GM13976 (cell line): ENCODE data around the gene F5.

Source experiments
- DNase-seq: peaks from one replicate; pipeline ENCODE4 v3.0.0; 2012; ENCODE audit warnings: low spot score
- CTCF ChIP-seq: IDR thresholded peaks from 2 replicates; pipeline ENCODE4 v1.5.1; 2012; ENCODE audit warnings: borderline replicate concordance, mild to moderate bottlenecking; ENCODE audit not compliant: insufficient read depth; ENCODE audit errors: extremely low read depth, missing control alignments, control extremely low read depth
- in situ Hi-C: fragments of 300-500 bp; cut with MboI; formaldehyde crosslinking; loops from one replicate; pipeline ENCODE4 v1.12.0; 2022; ENCODE audit warnings: low sequenced_read_pairs, mixed read lengths, inconsistent platforms; ENCODE audit not compliant: unreplicated experiment

The F5 gene

DNA sequence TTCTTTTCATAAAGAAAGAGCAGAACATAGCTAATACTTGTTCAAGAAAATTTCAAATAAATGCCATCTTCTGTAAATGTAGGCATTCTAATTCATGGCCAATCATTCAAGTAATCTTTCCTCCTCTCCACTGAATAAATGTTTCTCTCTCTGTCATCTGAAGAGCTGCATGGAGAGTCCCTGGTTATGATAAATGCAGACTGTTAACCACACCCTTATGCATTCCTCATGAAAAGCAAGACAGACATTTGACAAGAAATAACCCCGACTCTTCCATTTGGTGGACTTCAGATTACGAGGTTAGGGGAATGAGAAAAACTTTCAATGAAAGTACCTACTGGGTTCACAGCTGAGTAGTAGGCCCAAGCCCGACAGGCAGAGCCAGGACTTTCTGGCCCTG is 55.8 kb downstream of the F5 start:
- TF ChIP-seq CTCF: no peak
- in situ Hi-C loops: no loop called here
- DNase-seq: no peak

- in situ Hi-C loops: no loop called here
- DNase-seq: no peak
- no peak for TF ChIP-seq CTCF
Measured at GRCh38 chr1:169529068-169529642, 57.1 kb downstream of the F5 start.

DNA sequence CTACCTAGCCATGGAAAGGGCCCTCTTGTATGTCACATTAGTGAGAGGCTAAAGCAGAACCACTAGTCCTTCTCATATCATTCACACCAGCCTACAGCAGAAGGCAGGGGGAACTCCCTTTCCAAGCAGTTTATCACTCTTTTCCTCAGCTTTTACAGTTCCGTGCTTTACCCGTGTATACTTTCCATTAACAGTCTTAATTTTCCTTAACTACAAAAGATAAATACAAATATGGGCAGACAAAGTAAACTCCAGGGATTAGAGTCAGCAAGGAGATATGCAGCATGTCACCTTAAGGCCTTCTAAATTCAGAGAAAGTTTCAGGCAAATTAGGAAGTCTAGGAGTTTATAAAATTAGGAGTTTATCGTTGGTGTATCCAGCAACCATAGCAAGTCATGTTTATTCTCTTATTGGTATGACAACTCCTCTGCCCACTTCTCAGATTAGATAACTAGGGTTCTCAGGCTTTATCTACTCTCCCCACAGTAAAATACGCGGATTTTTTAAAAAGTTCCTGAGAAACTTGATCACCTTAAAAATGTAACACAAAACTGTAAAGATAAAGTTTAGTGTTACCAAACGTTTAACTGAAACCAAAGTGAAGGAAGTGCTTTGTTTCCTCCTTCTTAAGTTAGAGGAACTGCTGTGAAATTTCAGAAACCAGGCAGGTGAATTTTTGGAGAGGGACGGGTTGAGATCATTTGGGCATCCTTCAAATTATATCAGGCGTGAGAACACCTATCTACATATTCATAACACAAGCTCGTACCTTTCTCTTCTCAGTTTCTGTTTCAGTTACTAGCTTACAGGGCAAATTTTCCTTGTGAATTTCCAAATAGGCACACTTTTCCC is 57.8 kb downstream of the F5 start:
- in situ Hi-C loops: no loop called here
- TF ChIP-seq CTCF: no peak
- no peak for DNase-seq

DNA sequence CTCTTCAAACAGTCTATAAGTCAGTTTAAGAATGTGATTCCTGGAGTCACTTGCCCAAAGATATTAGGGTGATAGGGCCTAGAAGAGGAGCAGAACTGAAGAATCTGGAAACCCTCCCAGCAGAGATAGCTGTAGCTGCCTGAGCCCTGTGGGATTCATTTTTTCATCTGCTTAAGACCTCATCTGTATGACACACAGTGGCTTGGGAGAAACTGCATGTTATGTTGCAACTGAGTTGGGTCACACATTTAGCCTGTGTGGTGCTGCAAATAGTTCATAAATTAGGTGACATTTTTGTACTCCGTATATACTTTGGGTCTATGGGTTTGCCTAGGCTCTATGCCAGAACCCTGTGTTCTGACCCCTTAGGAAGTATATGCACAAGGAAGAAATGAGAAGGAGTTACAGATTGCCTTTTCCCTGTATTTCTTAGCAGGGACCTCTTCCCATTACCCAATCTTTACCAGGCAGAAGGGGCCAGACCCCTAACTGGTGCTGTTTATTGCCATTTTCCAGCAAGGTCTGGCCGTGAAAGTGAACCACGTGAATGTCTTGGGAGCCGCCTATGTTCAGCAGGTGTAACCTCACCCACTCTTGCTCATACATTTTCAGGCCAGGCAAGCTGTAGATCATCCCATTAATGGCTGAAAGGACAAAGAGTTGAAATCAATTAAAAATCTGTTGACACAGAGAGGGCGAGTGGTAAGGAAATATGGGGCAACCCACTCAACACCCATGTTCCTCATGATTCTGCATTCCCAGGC is 58.6 kb downstream of the F5 start:
- DNase-seq: no peak
- TF ChIP-seq CTCF: no peak
- in situ Hi-C loops: no loop called here

GRCh38 chr1:169527001-169527400 is 59.3 kb downstream of the F5 start:
- no peak for TF ChIP-seq CTCF
- in situ Hi-C loops: no loop called here
- no peak for DNase-seq

DNA sequence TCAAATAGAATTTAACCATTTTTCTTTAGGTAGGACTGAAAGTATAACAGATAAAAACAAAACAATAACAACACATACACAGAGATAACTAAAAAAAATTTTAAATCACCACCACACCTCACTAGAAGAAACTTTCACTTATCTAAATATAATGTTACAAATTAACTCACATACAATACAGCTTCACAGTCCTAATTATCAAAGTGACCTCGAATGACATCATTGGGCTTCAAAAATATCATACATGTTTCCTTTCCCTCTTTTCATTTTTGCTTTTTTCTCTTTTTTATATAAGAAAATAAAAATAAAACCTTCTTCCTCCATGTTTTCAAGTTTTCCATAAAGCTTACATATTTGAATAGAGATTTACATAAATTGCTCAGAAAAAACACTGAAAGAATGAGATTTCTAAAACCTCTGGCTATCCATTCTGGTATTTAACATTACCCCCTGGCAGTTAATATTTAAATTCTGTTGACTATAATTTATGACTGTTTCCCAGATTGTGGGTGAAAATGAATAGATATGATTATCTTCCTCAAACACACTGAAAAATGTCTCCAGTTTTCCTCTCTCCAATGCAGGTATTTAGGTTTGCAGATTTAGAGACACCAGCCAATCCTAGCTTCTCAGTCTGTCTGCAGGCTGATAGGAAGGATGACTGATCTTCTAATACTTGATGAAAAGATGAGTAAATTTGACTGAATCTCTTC is 60.0 kb downstream of the F5 start:
- DNase-seq: no peak
- in situ Hi-C loops: no loop called here
- TF ChIP-seq CTCF: no peak
